Uterus (tissue), 4 donors: Measurements from ENCODE around the gene CORO7. TPM values are rescaled to one million over a fixed set of nuclear protein-coding genes. Genes with fewer than 3 reads are reported as not detected.
A peak's percentile ranks its signal among the peaks of the same experiment; 100 is the strongest.

ENCODE experiments used
- DNase-seq, 2 donors: peaks; one replicate each; pipeline ENCODE4 v3.0.0-alpha.2; 2019 to 2020
- H3K27ac ChIP-seq, 2 donors: fragments of 200-600 bp; sonication (generic); 1 replicate in 1 of 2; 2 replicates in 1 of 2; pipeline ENCODE4 v1.5.1; 2016 to 2018
- H3K27me3 ChIP-seq, 2 donors: fragments of 200-600 bp; sonication (generic); one replicate each; pipeline ENCODE4 v1.5.1; 2018 to 2019; ENCODE audit warnings: control low read depth in 1 of 2
- H3K36me3 ChIP-seq, 2 donors: fragments of 200-600 bp; sonication (generic); one replicate each; pipeline ENCODE4 v1.5.1; 2019; ENCODE audit warnings: control low read depth in 1 of 2
- H3K4me1 ChIP-seq, 2 donors: fragments of 200-600 bp; sonication (generic); one replicate each; pipeline ENCODE4 v1.5.1; 2018 to 2019; ENCODE audit warnings: control low read depth in 1 of 2
- H3K4me3 ChIP-seq, 2 donors: fragments of 200-600 bp; sonication (generic); 1 replicate in 1 of 2; 2 replicates in 1 of 2; pipeline ENCODE4 v1.5.1; 2018 to 2019; ENCODE audit warnings: mild to moderate bottlenecking in 1 of 2
- H3K9me3 ChIP-seq, 2 donors: fragments of 200-600 bp; sonication (generic); one replicate each; pipeline ENCODE4 v1.5.1; 2019; ENCODE audit warnings: control low read depth in 1 of 2
- CTCF ChIP-seq, 4 experiments: fragments of 200-600 bp in 2 of 4; fragments of 450-650 bp in 2 of 4; sonication (generic) in 2 of 4; IDR thresholded peaks; one replicate each; pipeline ENCODE4 v1.5.1; 2016 to 2019; ENCODE audit warnings: antibody characterized with exemption in 4 of 4, mild to moderate bottlenecking in 2 of 4, moderate library complexity in 1 of 4
- POLR2A ChIP-seq, 2 donors: fragments of 450-650 bp; IDR thresholded peaks; one replicate each; pipeline ENCODE4 v1.6.1; 2016; ENCODE audit warnings: antibody characterized with exemption in 2 of 2, mild to moderate bottlenecking in 1 of 2, moderate library complexity in 1 of 2
- intact Hi-C: fragments of 100-400 bp; cut with DNase I; formaldehyde crosslinking; loops from one replicate; pipeline ENCODE4 v1.15.1; 2023; ENCODE audit warnings: low total_unique reads
- total RNA-seq, 4 donors: library from RNA; depleted of rRNA in 3 of 4; stranded (reverse); fragments of >200 nt in 3 of 4; gene quantifications; one replicate each; pipeline versions ENCODE4 v1.1.0 to v1.2.4, GENCODE V29; 2014 to 2023
- donor health status: DM: yes; HTN: yes; CAD: no.

Gene CORO7
- total RNA-seq, 4 donors from 2014 or later, result 13.8 to 52.1 (median 30.0) TPM

DNA sequence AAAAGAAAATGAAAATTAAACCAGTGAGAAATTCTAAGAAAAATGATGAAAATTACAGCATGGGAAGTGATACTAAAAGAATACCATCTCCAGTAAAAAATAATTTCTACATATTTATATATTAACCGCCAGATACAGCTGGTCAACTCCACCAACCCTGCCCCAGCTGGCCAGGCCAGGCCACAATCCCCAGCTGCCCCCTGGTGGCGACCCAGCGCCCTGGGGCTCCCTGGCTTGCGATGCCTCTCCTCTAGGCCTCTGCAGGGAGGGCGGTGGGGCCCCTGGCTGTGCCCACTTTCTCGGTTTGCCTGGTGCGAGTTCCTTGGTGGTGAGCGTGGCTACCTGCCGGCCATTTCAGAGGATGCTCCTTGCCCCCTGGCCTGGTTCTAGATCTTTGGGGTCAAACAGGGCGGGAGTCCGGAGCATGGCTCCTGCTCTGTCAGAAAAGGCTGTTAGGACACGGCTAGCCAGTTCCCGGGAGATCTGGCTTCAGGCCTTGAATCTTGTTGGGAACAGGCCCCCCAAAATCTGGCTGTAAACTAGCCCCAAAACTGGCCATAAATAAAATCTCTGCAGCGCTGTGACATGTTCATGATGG lies 86.0 kb downstream of the CORO7 start:
- H3K27ac ChIP-seq, result peak overlapping the region; percentile 2 to 16
- peak; percentile 96 to 99 (median 97) for TF ChIP-seq CTCF (IDR thresholded peaks at IDR 0.05)
- no peak for TF ChIP-seq POLR2A (IDR thresholded peaks at IDR 0.05)
- intact Hi-C loops, result no loop called here
- no peaks in the 10 kb centered on the region for H3K36me3 ChIP-seq
- no peak overlapping the region for H3K4me3 ChIP-seq
- peak; percentile 79 to 81 for DNase-seq
- no peaks in the 10 kb centered on the region for H3K9me3 ChIP-seq
- H3K27me3 ChIP-seq, result no peaks in the 10 kb centered on the region
- peaks cover 0 to 29% of the 10 kb centered on the region in 2 donors for H3K4me1 ChIP-seq

DNA sequence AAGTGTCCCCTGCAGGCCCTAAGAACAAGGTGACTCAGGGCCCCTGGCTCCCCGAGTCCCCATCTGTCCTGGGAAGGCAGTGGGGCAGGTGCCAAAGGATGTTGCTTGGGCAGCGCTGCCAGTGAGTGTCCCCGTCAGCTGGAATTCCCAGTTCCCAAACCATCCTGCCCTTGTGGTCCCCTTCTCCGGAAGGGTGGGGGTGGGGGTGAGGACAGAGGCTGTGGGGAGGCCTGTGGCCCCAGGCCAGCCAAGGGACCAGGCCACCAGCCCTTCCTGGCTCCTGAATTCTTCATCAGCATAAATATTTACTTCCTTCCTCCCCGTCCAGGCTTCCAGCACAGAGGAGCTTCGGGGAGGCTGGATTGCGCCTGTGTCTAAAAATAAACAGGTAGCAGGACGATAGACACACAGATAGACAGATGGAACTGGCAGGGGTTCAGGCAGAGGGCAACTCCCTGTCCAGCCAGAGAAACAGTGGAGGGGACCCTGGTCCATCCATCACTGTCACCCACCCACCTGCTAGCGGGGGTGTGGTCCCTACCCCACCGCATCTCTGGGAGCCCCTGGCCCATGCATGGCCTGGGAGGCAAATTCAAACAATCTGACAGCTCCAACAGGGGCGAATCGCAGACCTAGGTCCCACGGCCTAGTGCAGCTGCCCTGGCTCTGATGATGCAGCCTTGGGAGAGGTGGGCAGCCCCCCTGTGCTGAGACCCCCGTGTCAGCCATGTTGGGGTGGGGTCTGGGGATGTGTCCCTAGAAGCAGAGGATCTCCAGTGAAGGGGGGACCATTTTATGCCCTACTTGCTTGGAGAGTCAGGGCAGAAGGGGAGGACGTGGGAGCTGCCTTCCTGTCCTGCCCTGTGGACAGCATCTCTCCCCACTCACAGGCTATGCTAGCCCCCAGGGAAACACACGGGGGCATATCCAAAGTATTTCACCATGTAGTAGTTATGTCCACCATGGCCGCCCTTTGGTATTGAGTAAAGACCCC lies 87.3 kb downstream of the CORO7 start:
- Histone ChIP-seq H3K4me3 (peak overlapping the region in 1 of 2 donors; percentile 41), H3K36me3 (no peaks in the 10 kb centered on the region)
- intact Hi-C loops, result loop anchor here (2.0 kb wide), 1 partner anchor 40 kb away; no protein-coding TSS in a partner anchor

DNA sequence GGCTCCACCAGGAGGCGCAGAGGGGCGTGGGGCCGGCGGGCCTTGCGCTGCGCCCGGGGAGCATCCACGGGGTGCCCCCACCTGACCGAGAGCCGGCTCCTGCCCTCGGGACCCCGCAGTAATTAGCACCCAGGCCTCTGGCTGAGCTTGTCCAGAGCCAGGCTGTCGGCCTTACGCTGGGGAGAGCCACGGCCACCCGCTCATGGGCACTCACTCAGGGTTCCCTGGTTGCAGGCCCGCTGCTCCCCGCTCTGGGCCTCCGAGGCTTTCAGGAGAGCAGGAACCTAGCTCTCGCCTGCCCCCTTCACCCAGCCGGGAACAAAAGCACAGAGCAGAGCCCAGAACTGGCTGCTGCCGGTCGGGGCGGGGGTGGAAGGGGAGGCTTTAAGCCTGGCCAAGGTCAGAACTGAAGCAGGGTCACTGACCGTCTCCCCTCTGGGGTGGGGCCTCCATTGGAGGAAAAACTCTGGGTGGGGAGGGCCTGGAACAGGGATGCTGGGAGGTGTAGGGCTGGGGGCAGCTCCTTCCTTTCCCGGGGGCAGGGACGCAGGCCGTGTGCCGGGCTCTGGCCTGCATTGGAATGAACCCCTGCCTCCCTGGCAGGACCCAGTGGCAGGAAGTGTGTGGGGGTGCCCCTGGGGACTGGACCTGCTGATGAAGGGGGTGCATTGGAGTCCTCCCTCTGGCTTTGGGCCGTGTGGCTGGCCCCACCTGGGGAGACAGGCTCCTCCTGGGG lies 88.2 kb downstream of the CORO7 start:
- H3K4me1 ChIP-seq, result peaks cover 4 to 47% of the 10 kb centered on the region in 2 donors
- DNase-seq, result peak; percentile 83
- TF ChIP-seq POLR2A (IDR thresholded peaks at IDR 0.05), result no peak
- TF ChIP-seq CTCF (IDR thresholded peaks at IDR 0.05), result peak; percentile 63 to 80 (median 69)

More for the DNA sequence above, 87.3 kb downstream of the CORO7 start:
- H3K27ac ChIP-seq, result peak overlapping the region; percentile 76 to 87
- no peaks in the 10 kb centered on the region for H3K27me3 ChIP-seq
- H3K9me3 ChIP-seq, result no peaks in the 10 kb centered on the region
- peaks cover 4 to 42% of the 10 kb centered on the region in 2 donors for H3K4me1 ChIP-seq
- no peak for TF ChIP-seq POLR2A (IDR thresholded peaks at IDR 0.05)
- no peak for TF ChIP-seq CTCF (IDR thresholded peaks at IDR 0.05)
- peak in 1 of 2 donors; percentile 54 for DNase-seq

GRCh38 chr16:4327386-4328045 lies 88.9 kb downstream of the CORO7 start:
- peaks cover 4 to 47% of the 10 kb centered on the region in 2 donors for H3K4me1 ChIP-seq
- peak overlapping the region; percentile 76 to 87 for H3K27ac ChIP-seq
- intact Hi-C loops, result loop anchor here (2.0 kb wide), 1 partner anchor 39 kb away; no protein-coding TSS in a partner anchor
- no peaks in the 10 kb centered on the region for H3K27me3 ChIP-seq
- peak overlapping the region; percentile 41 to 44 for H3K4me3 ChIP-seq
- no peaks in the 10 kb centered on the region for H3K9me3 ChIP-seq
- TF ChIP-seq POLR2A (IDR thresholded peaks at IDR 0.05), result no peak
- TF ChIP-seq CTCF (IDR thresholded peaks at IDR 0.05), result no peak
- no peaks in the 10 kb centered on the region for H3K36me3 ChIP-seq
- no peak for DNase-seq

More for the DNA sequence above, 88.2 kb downstream of the CORO7 start:
- Histone ChIP-seq H3K4me3 (peak overlapping the region; percentile 41 to 44), H3K27ac (peak overlapping the region; percentile 76 to 87), H3K9me3 (no peaks in the 10 kb centered on the region), H3K36me3 (no peaks in the 10 kb centered on the region), H3K27me3 (no peaks in the 10 kb centered on the region)
- intact Hi-C loops, result loop anchor here (2.0 kb wide), 1 partner anchor 39 kb away; no protein-coding TSS in a partner anchor
